HCT116 (cell line): ENCODE data around the gene SLC12A3. TPM values are rescaled to one million over a fixed set of nuclear protein-coding genes. Genes with fewer than 3 reads are reported as not detected.

Source experiments
- ATAC-seq: fragments of 200-7000 bp; cut with Tn5 transposase; 2 replicates; pipeline ENCODE4 v1.9.1; 2020; ENCODE audit warnings: mild to moderate bottlenecking, moderate library complexity
- BruUV-seq: library from RNA; stranded (reverse); fragments of 400-500 nt; replicated peaks from 2 replicates; lab custom pipeline; 2021; lab: Mats Ljungman, UMichigan
- CTCF ChIA-PET: fragments of 300-600 bp; sonication (Branson Sonifier 250); formaldehyde crosslinking; loops from one replicate; lab custom pipeline; 2021; ENCODE audit warnings: antibody characterized with exemption; lab: Charles Lee
- POLR2A ChIA-PET: fragments of 300-600, 350-600 bp; sonication (Branson Sonifier 250); formaldehyde crosslinking; loops from one replicate; lab custom pipeline; 2021; ENCODE audit warnings: antibody characterized with exemption; lab: Charles Lee
- RAD21 ChIA-PET, 2 experiments: fragments of 300-600 bp; sonication (Branson Sonifier 250); formaldehyde crosslinking; loops; one replicate each; lab custom pipeline; 2023; ENCODE audit warnings: low total read pairs in 2 of 2; ENCODE audit not compliant: uncharacterized antibody in 2 of 2, unreplicated experiment in 2 of 2, low non-redundant PET in 1 of 2; lab: Charles Lee
- DNase-seq: peaks from one replicate; pipeline ENCODE4 v3.0.0-alpha.2; 2010; ENCODE audit warnings: low read depth, low spot score
- H2AFZ ChIP-seq: fragments of 200-600 bp; shearing (Covaris generic), sonication (generic); 2 replicates; pipeline ENCODE4 v1.6.1; 2017; ENCODE audit warnings: low read depth, mixed run types, mixed read lengths, antibody characterized with exemption, low read length; ENCODE audit not compliant: poor library complexity, severe bottlenecking
- H3K27ac ChIP-seq: 2 replicates; pipeline ENCODE4 v1.5.1; 2012; ENCODE audit warnings: low read depth, low read length
- H3K27me3 ChIP-seq: fragments of 200-600 bp; sonication (generic); 2 replicates; pipeline ENCODE4 v1.6.1; 2016; ENCODE audit warnings: mixed run types, low read length, mixed read lengths; ENCODE audit not compliant: insufficient read depth
- H3K36me3 ChIP-seq, 2 experiments: fragments of 200-500 bp in 1 of 2; fragments of 200-600 bp in 1 of 2; sonication (Bioruptor generic) in 1 of 2; sonication (generic) in 1 of 2; 2 replicates each; pipeline versions ENCODE4 v1.5.1 to v1.6.1; 2014 to 2016; ENCODE audit warnings: low read length in 2 of 2, inconsistent platforms in 1 of 2, mixed read lengths in 1 of 2, mixed run types in 1 of 2; ENCODE audit not compliant: insufficient read depth in 2 of 2, control insufficient read depth in 1 of 2
- H3K4me1 ChIP-seq, 2 experiments: fragments of 200-600 bp in 1 of 2; sonication (generic) in 1 of 2; 2 replicates each; pipeline versions ENCODE4 v1.5.1 to v1.6.1; 2012 to 2017; ENCODE audit warnings: low read length in 2 of 2, inconsistent platforms in 1 of 2, mild to moderate bottlenecking in 1 of 2, mixed read lengths in 1 of 2, mixed run types in 1 of 2, moderate library complexity in 1 of 2; ENCODE audit not compliant: insufficient read depth in 2 of 2, control insufficient read depth in 1 of 2
- H3K4me2 ChIP-seq: fragments of 200-600 bp; sonication (generic); 2 replicates; pipeline ENCODE4 v1.6.1; 2017; ENCODE audit warnings: mixed run types, low read length, mixed read lengths
- H3K4me3 ChIP-seq, 2 experiments: fragments of 200-600 bp in 1 of 2; sonication (generic) in 1 of 2; replicated peaks in 1 of 2; 2 replicates each; pipeline ENCODE4 v1.5.1; 2011 to 2016; ENCODE audit warnings: low read length in 2 of 2, control low read depth in 1 of 2, low read depth in 1 of 2, mild to moderate bottlenecking in 1 of 2, mixed read lengths in 1 of 2, mixed run types in 1 of 2
- H3K79me2 ChIP-seq: fragments of 200-600 bp; sonication (generic); 2 replicates; pipeline ENCODE4 v1.6.1; 2017; ENCODE audit warnings: mild to moderate bottlenecking, mixed run types, low read length, moderate library complexity, mixed read lengths; ENCODE audit not compliant: insufficient read depth
- H3K9ac ChIP-seq: fragments of 200-600 bp; sonication (generic); 2 replicates; pipeline ENCODE4 v1.6.1; 2016; ENCODE audit warnings: low read length, mixed read lengths
- H3K9me2 ChIP-seq: fragments of 200-600 bp; sonication (generic), shearing (Covaris generic); 2 replicates; pipeline ENCODE4 v1.6.1; 2017; ENCODE audit warnings: mixed run types, mild to moderate bottlenecking, moderate library complexity; ENCODE audit not compliant: insufficient read depth
- H3K9me3 ChIP-seq, 2 experiments: fragments of 200-500 bp in 1 of 2; fragments of 200-600 bp in 1 of 2; sonication (Bioruptor generic) in 1 of 2; sonication (generic) in 1 of 2; 2 replicates each; pipeline ENCODE4 v1.6.1; 2014 to 2017; ENCODE audit warnings: low read length in 2 of 2, mixed read lengths in 2 of 2, inconsistent platforms in 1 of 2, low read depth in 1 of 2, mild to moderate bottlenecking in 1 of 2, mixed run types in 1 of 2, moderate library complexity in 1 of 2; ENCODE audit not compliant: control insufficient read depth in 1 of 2, insufficient read depth in 1 of 2
- H4K20me1 ChIP-seq: fragments of 200-600 bp; sonication (generic), shearing (Covaris generic); 2 replicates; pipeline ENCODE4 v1.6.1; 2017; ENCODE audit warnings: mixed run types, mild to moderate bottlenecking, moderate library complexity; ENCODE audit not compliant: insufficient read depth
- CBX3 ChIP-seq: IDR thresholded peaks from 2 replicates; pipeline ENCODE4 v1.6.1; 2012; ENCODE audit warnings: low read depth
- CEBPB ChIP-seq: IDR thresholded peaks from 2 replicates; pipeline ENCODE4 v1.6.1; 2012; ENCODE audit warnings: low read depth
- ELF1 ChIP-seq: IDR thresholded peaks from 2 replicates; pipeline ENCODE4 v1.6.1; 2012; ENCODE audit warnings: low read depth, borderline replicate concordance
- EZH2phosphoT487 ChIP-seq: fragments of 200-600 bp; IDR thresholded peaks from 2 replicates; pipeline ENCODE4 v1.6.1; 2018; ENCODE audit warnings: antibody characterized with exemption, borderline replicate concordance
- FOSL1 ChIP-seq: IDR thresholded peaks from 2 replicates; pipeline ENCODE4 v1.6.1; 2012; ENCODE audit warnings: low read depth
- JUND ChIP-seq: IDR thresholded peaks from 2 replicates; pipeline ENCODE4 v1.6.1; 2012
- MAX ChIP-seq: IDR thresholded peaks from 2 replicates; pipeline ENCODE4 v1.6.1; 2012
- POLR2A ChIP-seq: IDR thresholded peaks from 2 replicates; pipeline ENCODE4 v1.7.0; 2011; ENCODE audit warnings: borderline replicate concordance; ENCODE audit not compliant: insufficient read depth, insufficient read length; ENCODE audit errors: extremely low read depth
- POLR2AphosphoS5 ChIP-seq: IDR thresholded peaks from 2 replicates; pipeline ENCODE4 v1.6.1; 2011; ENCODE audit warnings: mild to moderate bottlenecking, low read depth, low read length, moderate library complexity
- RAD21 ChIP-seq: IDR thresholded peaks from 2 replicates; pipeline ENCODE4 v1.6.1; 2012; ENCODE audit warnings: low read depth, mild to moderate bottlenecking
- SIN3A ChIP-seq: IDR thresholded peaks from 2 replicates; pipeline ENCODE4 v1.6.1; 2012; ENCODE audit warnings: low read depth
- SP1 ChIP-seq: IDR thresholded peaks from 2 replicates; pipeline ENCODE4 v1.6.1; 2012; ENCODE audit warnings: low read depth
- SRF ChIP-seq: IDR thresholded peaks from 2 replicates; pipeline ENCODE4 v1.6.1; 2012; ENCODE audit warnings: low read depth
- YY1 ChIP-seq: IDR thresholded peaks from 2 replicates; pipeline ENCODE4 v1.6.1; 2011; ENCODE audit warnings: low read length, low read depth, moderate library complexity, mild to moderate bottlenecking; ENCODE audit not compliant: insufficient replicate concordance; ENCODE audit errors: extremely low read depth
- ZBTB33 ChIP-seq: IDR thresholded peaks from 2 replicates; pipeline ENCODE4 v1.6.1; 2011; ENCODE audit warnings: mild to moderate bottlenecking, low read length, moderate library complexity; ENCODE audit not compliant: insufficient replicate concordance; ENCODE audit errors: extremely low read depth
- ZFX ChIP-seq: fragments of 450-650 bp; IDR thresholded peaks from 2 replicates; pipeline ENCODE4 v1.6.1; 2017
- ZNF274 ChIP-seq: fragments of 200-500 bp; sonication (Bioruptor generic); IDR thresholded peaks from 2 replicates; pipeline ENCODE4 v1.6.1; 2014; ENCODE audit warnings: mild to moderate bottlenecking, low read depth, low read length, inconsistent platforms
- intact Hi-C: fragments of 100-400 bp; cut with micrococcal nuclease; formaldehyde crosslinking; loops from 2 replicates; pipeline ENCODE4 v1.10.0; 2022
- total RNA-seq: library from RNA; stranded (reverse); gene quantifications from one replicate; pipeline ENCODE4 v1.2.1, GENCODE V29; 2021; ENCODE audit not compliant: unreplicated experiment
- TF ChIP-seq, protein P1 (sequence below): IDR thresholded peaks from 2 replicates; pipeline ENCODE4 v1.6.1; 2012; ENCODE audit warnings: low read depth
- TF ChIP-seq, protein P2 (sequence below): IDR thresholded peaks from 2 replicates; pipeline ENCODE4 v1.6.1; 2012
- TF ChIP-seq, protein P3 (sequence below), 3 experiments: fragments of 200-600 bp in 1 of 3; sonication (generic) in 1 of 3; IDR thresholded peaks in 2 of 3; conservative IDR thresholded peaks in 1 of 3; 2 replicates each; pipeline ENCODE4 v1.5.1; 2012 to 2017; ENCODE audit warnings: low read depth in 2 of 3, low read length in 2 of 3, antibody characterized with exemption in 1 of 3, borderline replicate concordance in 1 of 3, control low read depth in 1 of 3, mild to moderate bottlenecking in 1 of 3, mixed read lengths in 1 of 3, mixed run types in 1 of 3, moderate library complexity in 1 of 3; ENCODE audit not compliant: insufficient read depth in 1 of 3

SLC12A3 gene
- total RNA-seq, 1 experiment from 2014 or later = not detected

- no peak overlapping the region for H3K27ac ChIP-seq
- H3K4me3 ChIP-seq = no peak overlapping the region
- H2AFZ ChIP-seq = no peak overlapping the region
- no peaks in the 10 kb centered on the region for H3K9me3 ChIP-seq
- no peak for TF ChIP-seq FOSL1
- TF ChIP-seq POLR2A = no peak
- TF ChIP-seq ZNF274 = no peak
- no peak for TF ChIP-seq EZH2phosphoT487
- TF ChIP-seq ELF1 = no peak
- TF ChIP-seq, protein P1, sequence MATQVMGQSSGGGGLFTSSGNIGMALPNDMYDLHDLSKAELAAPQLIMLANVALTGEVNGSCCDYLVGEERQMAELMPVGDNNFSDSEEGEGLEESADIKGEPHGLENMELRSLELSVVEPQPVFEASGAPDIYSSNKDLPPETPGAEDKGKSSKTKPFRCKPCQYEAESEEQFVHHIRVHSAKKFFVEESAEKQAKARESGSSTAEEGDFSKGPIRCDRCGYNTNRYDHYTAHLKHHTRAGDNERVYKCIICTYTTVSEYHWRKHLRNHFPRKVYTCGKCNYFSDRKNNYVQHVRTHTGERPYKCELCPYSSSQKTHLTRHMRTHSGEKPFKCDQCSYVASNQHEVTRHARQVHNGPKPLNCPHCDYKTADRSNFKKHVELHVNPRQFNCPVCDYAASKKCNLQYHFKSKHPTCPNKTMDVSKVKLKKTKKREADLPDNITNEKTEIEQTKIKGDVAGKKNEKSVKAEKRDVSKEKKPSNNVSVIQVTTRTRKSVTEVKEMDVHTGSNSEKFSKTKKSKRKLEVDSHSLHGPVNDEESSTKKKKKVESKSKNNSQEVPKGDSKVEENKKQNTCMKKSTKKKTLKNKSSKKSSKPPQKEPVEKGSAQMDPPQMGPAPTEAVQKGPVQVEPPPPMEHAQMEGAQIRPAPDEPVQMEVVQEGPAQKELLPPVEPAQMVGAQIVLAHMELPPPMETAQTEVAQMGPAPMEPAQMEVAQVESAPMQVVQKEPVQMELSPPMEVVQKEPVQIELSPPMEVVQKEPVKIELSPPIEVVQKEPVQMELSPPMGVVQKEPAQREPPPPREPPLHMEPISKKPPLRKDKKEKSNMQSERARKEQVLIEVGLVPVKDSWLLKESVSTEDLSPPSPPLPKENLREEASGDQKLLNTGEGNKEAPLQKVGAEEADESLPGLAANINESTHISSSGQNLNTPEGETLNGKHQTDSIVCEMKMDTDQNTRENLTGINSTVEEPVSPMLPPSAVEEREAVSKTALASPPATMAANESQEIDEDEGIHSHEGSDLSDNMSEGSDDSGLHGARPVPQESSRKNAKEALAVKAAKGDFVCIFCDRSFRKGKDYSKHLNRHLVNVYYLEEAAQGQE = no peak
- TF ChIP-seq YY1 = no peak
- no peak for TF ChIP-seq POLR2AphosphoS5
- TF ChIP-seq, protein P2, sequence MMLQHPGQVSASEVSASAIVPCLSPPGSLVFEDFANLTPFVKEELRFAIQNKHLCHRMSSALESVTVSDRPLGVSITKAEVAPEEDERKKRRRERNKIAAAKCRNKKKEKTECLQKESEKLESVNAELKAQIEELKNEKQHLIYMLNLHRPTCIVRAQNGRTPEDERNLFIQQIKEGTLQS = no peak
- no peak for TF ChIP-seq ZFX
- TF ChIP-seq SIN3A = no peak
- no peak for TF ChIP-seq MAX
- no peak for TF ChIP-seq JUND
- no peak for TF ChIP-seq SRF
- TF ChIP-seq RAD21 = no peak
- no peak for TF ChIP-seq CBX3
- no peak for TF ChIP-seq CEBPB
- no peak for TF ChIP-seq ZBTB33
- no peak for TF ChIP-seq SP1
- TF ChIP-seq, protein P3, sequence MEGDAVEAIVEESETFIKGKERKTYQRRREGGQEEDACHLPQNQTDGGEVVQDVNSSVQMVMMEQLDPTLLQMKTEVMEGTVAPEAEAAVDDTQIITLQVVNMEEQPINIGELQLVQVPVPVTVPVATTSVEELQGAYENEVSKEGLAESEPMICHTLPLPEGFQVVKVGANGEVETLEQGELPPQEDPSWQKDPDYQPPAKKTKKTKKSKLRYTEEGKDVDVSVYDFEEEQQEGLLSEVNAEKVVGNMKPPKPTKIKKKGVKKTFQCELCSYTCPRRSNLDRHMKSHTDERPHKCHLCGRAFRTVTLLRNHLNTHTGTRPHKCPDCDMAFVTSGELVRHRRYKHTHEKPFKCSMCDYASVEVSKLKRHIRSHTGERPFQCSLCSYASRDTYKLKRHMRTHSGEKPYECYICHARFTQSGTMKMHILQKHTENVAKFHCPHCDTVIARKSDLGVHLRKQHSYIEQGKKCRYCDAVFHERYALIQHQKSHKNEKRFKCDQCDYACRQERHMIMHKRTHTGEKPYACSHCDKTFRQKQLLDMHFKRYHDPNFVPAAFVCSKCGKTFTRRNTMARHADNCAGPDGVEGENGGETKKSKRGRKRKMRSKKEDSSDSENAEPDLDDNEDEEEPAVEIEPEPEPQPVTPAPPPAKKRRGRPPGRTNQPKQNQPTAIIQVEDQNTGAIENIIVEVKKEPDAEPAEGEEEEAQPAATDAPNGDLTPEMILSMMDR (IDR thresholded peaks at IDR 0.05 in 2 of 3, conservative IDR thresholded peaks at IDR 0.05 in 1 of 3; ENCODE audit: borderline replicate concordance in 1 of 3, insufficient read depth in 1 of 3, low read depth in 2 of 3, low read length in 2 of 3) = no peak
- TF ChIP-seq, all 23 proteins: peak for 0
- RAD21 ChIA-PET = no interaction called here
- BruUV-seq = no TSS peak
- Histone ChIP-seq H3K4me1 (peaks cover 7 to 10% of the 10 kb centered on the region in 2 experiments; a peak in 3 of 4 replicates), H4K20me1 (no peaks in the 10 kb centered on the region), H3K27me3 (no peaks in the 10 kb centered on the region), H3K4me2 (no peak overlapping the region), H3K9ac (no peak overlapping the region), H3K36me3 (no peaks in the 10 kb centered on the region), H3K9me2 (no peaks in the 10 kb centered on the region), H3K79me2 (peaks cover 4% of the 10 kb centered on the region)
- no peak for DNase-seq
- CTCF ChIA-PET = no interaction called here
- POLR2A ChIA-PET = no interaction called here
- no peak for ATAC-seq
- intact Hi-C loops = no loop called here
Measured at GRCh38 chr16:56927471-56927870, 62.5 kb downstream of the SLC12A3 start.
